HG03280 (cell line): ENCODE measurements around the gene DNAH3.

Source experiments
- ATAC-seq: cut with Tn5 transposase; IDR thresholded peaks from one replicate; pipeline ENCODE4 v1.9.1; 2021; ENCODE audit warnings: mild to moderate bottlenecking, moderate library complexity; ENCODE audit not compliant: unreplicated experiment

Gene DNAH3

DNA sequence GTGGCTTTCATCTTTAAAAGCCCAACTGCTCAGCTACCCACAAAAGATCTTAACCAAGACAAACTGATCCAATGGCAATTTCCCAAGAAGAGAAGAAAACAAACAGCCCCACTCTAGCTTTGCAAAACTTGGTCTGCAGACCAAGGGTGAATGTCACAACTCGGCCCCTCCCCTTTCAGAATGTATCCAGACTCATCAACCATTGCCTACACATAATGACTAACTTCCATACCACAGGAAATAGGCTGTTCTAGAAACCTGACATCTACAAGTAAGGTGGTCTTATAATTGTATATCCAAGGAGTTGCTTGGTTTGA, 266.4 kb downstream of the DNAH3 start:
- no peak for ATAC-seq

- ATAC-seq, result no peak
Measured at GRCh38 chr16:20883554-20884239, 266.9 kb downstream of the DNAH3 start.
